Neural cell (in vitro differentiated cells): ENCODE results near the gene SPIB.

ENCODE experiments used
- CTCF ChIP-seq: fragments of 450-650 bp; IDR thresholded peaks from 2 replicates; pipeline ENCODE4 v1.5.1; 2014; ENCODE audit warnings: antibody characterized with exemption, mild to moderate bottlenecking, moderate library complexity; ENCODE audit not compliant: poor library complexity, severe bottlenecking
- EP300 ChIP-seq: fragments of 450-650 bp; conservative IDR thresholded peaks from 2 replicates; pipeline ENCODE4 v1.6.1; 2014; ENCODE audit warnings: antibody characterized with exemption, mild to moderate bottlenecking, moderate library complexity; ENCODE audit not compliant: poor library complexity, severe bottlenecking
- EZH2 ChIP-seq: fragments of 200-600, 300-800 bp; shearing (Covaris generic), sonication (generic); IDR thresholded peaks from 2 replicates; pipeline ENCODE4 v1.6.1; 2014; ENCODE audit warnings: antibody characterized with exemption, low read length, borderline replicate concordance, mild to moderate bottlenecking; ENCODE audit not compliant: insufficient read depth, poor library complexity, severe bottlenecking
- MXI1 ChIP-seq: fragments of 450-650 bp; conservative IDR thresholded peaks from 2 replicates; pipeline ENCODE4 v1.6.1; 2014; ENCODE audit warnings: antibody characterized with exemption, mild to moderate bottlenecking; ENCODE audit not compliant: poor library complexity, severe bottlenecking
- POLR2AphosphoS5 ChIP-seq: IDR thresholded peaks from 2 replicates; pipeline ENCODE4 v1.6.1; 2012
- RAD21 ChIP-seq: fragments of 450-650 bp; conservative IDR thresholded peaks from 2 replicates; pipeline ENCODE4 v1.6.1; 2014; ENCODE audit warnings: antibody characterized with exemption, mild to moderate bottlenecking, moderate library complexity
- REST ChIP-seq: IDR thresholded peaks from 2 replicates; pipeline ENCODE4 v1.6.1; 2012; ENCODE audit warnings: borderline replicate concordance
- TAF1 ChIP-seq: IDR thresholded peaks from 2 replicates; pipeline ENCODE4 v1.6.1; 2012; ENCODE audit warnings: low read depth

GRCh38 chr19:50459067-50459456 is 40.3 kb downstream of the SPIB start:
- TF ChIP-seq CTCF, result no peak
- TF ChIP-seq POLR2AphosphoS5, result no peak
- no peak for TF ChIP-seq EZH2
- TF ChIP-seq TAF1, result no peak
- TF ChIP-seq REST, result no peak
- no peak for TF ChIP-seq EP300
- no peak for TF ChIP-seq MXI1
- TF ChIP-seq RAD21, result no peak
